Neural cell (in vitro differentiated cells): ENCODE measurements around the gene GART. TPM values are rescaled to one million over a fixed set of nuclear protein-coding genes. Genes with fewer than 3 reads are reported as not detected.

Experiments used
- H2AFZ ChIP-seq: fragments of 200-600, 300-800 bp; sonication (generic), shearing (Covaris generic); 2 replicates; pipeline ENCODE4 v1.6.0; 2014; ENCODE audit warnings: low read depth, mild to moderate bottlenecking, antibody characterized with exemption, low read length, moderate library complexity
- H3F3A ChIP-seq: fragments of 200-600 bp; shearing (Covaris generic); 2 replicates; pipeline ENCODE4 v1.6.1; 2016; ENCODE audit warnings: mild to moderate bottlenecking, moderate library complexity, mixed read lengths, antibody characterized with exemption, low read length; ENCODE audit not compliant: insufficient read depth, poor library complexity, severe bottlenecking
- H3K27ac ChIP-seq: fragments of 200-600, 300-800 bp; sonication (generic), shearing (Covaris generic); 2 replicates; pipeline ENCODE4 v1.5.1; 2014; ENCODE audit warnings: mild to moderate bottlenecking, low read length, moderate library complexity
- H3K27me3 ChIP-seq: fragments of 300-800, 200-600 bp; sonication (generic), shearing (Covaris generic); 2 replicates; pipeline ENCODE4 v1.6.0; 2014; ENCODE audit warnings: mild to moderate bottlenecking, low read depth, low read length, moderate library complexity; ENCODE audit not compliant: insufficient read depth
- H3K36me3 ChIP-seq: fragments of 300-800, 200-600 bp; sonication (generic), shearing (Covaris generic); 2 replicates; pipeline ENCODE4 v1.5.1; 2014; ENCODE audit warnings: mild to moderate bottlenecking, antibody characterized with exemption, low read length, moderate library complexity; ENCODE audit not compliant: insufficient read depth
- H3K4me2 ChIP-seq: fragments of 300-800, 200-600 bp; sonication (generic), shearing (Covaris generic); 2 replicates; pipeline ENCODE4 v1.6.0; 2014; ENCODE audit warnings: mild to moderate bottlenecking, low read length
- H3K4me3 ChIP-seq: fragments of 300-800, 200-600 bp; sonication (generic), shearing (Covaris generic); 2 replicates; pipeline ENCODE4 v1.5.1; 2014; ENCODE audit warnings: mild to moderate bottlenecking, low read length, moderate library complexity
- H3K79me2 ChIP-seq: fragments of 200-600 bp; shearing (Covaris generic); replicated peaks from 2 replicates; pipeline ENCODE4 v1.6.0; 2014; ENCODE audit warnings: mild to moderate bottlenecking, low read length, moderate library complexity; ENCODE audit not compliant: insufficient read depth
- H3K9ac ChIP-seq: fragments of 300-800, 200-600 bp; sonication (generic), shearing (Covaris generic); 2 replicates; pipeline ENCODE4 v1.6.1; 2016; ENCODE audit warnings: mild to moderate bottlenecking, low read length, mixed read lengths
- H3K9me2 ChIP-seq: fragments of 200-600 bp; shearing (Covaris generic); 2 replicates; pipeline ENCODE4 v1.6.1; 2016; ENCODE audit warnings: mild to moderate bottlenecking, low read length, mixed read lengths; ENCODE audit not compliant: insufficient read depth
- H3K9me3 ChIP-seq: fragments of 200-600, 300-800 bp; sonication (generic), shearing (Covaris generic); 2 replicates; pipeline ENCODE4 v1.6.1; 2016; ENCODE audit warnings: mild to moderate bottlenecking, mixed run types, low read length, moderate library complexity, mixed read lengths
- H4K20me1 ChIP-seq: fragments of 200-600 bp; shearing (Covaris generic); 2 replicates; pipeline ENCODE4 v1.6.1; 2016; ENCODE audit warnings: mild to moderate bottlenecking, mixed run types; ENCODE audit not compliant: insufficient read depth
- EP300 ChIP-seq: fragments of 450-650 bp; conservative IDR thresholded peaks from 2 replicates; pipeline ENCODE4 v1.6.1; 2014; ENCODE audit warnings: antibody characterized with exemption, mild to moderate bottlenecking, moderate library complexity; ENCODE audit not compliant: poor library complexity, severe bottlenecking
- EZH2 ChIP-seq: fragments of 200-600, 300-800 bp; shearing (Covaris generic), sonication (generic); IDR thresholded peaks from 2 replicates; pipeline ENCODE4 v1.6.1; 2014; ENCODE audit warnings: antibody characterized with exemption, low read length, borderline replicate concordance, mild to moderate bottlenecking; ENCODE audit not compliant: insufficient read depth, poor library complexity, severe bottlenecking
- MXI1 ChIP-seq: fragments of 450-650 bp; conservative IDR thresholded peaks from 2 replicates; pipeline ENCODE4 v1.6.1; 2014; ENCODE audit warnings: antibody characterized with exemption, mild to moderate bottlenecking; ENCODE audit not compliant: poor library complexity, severe bottlenecking
- POLR2AphosphoS5 ChIP-seq: IDR thresholded peaks from 2 replicates; pipeline ENCODE4 v1.6.1; 2012
- RAD21 ChIP-seq: fragments of 450-650 bp; conservative IDR thresholded peaks from 2 replicates; pipeline ENCODE4 v1.6.1; 2014; ENCODE audit warnings: antibody characterized with exemption, mild to moderate bottlenecking, moderate library complexity
- SMC3 ChIP-seq: fragments of 450-650 bp; conservative IDR thresholded peaks from 2 replicates; pipeline ENCODE4 v1.6.1; 2014; ENCODE audit warnings: antibody characterized with exemption, mild to moderate bottlenecking, moderate library complexity; ENCODE audit not compliant: poor library complexity
- TAF1 ChIP-seq: IDR thresholded peaks from 2 replicates; pipeline ENCODE4 v1.6.1; 2012; ENCODE audit warnings: low read depth
- polyA plus RNA-seq: library from polyadenylated mRNA; depleted of rRNA; stranded (reverse); fragments of >200 nt; gene quantifications from 2 replicates; pipeline ENCODE4 v1.2.3, GENCODE V29; 2014
- TF ChIP-seq, protein P1 (sequence below): fragments of 450-650 bp; IDR thresholded peaks from 2 replicates; pipeline ENCODE4 v1.5.1; 2014; ENCODE audit warnings: antibody characterized with exemption, mild to moderate bottlenecking, moderate library complexity; ENCODE audit not compliant: poor library complexity, severe bottlenecking
- TF ChIP-seq, protein P2 (sequence below): IDR thresholded peaks from 2 replicates; pipeline ENCODE4 v1.6.1; 2012; ENCODE audit warnings: borderline replicate concordance

GART gene
- polyA plus RNA-seq, 1 donor from 2014 or later, result 87.5 TPM

DNA sequence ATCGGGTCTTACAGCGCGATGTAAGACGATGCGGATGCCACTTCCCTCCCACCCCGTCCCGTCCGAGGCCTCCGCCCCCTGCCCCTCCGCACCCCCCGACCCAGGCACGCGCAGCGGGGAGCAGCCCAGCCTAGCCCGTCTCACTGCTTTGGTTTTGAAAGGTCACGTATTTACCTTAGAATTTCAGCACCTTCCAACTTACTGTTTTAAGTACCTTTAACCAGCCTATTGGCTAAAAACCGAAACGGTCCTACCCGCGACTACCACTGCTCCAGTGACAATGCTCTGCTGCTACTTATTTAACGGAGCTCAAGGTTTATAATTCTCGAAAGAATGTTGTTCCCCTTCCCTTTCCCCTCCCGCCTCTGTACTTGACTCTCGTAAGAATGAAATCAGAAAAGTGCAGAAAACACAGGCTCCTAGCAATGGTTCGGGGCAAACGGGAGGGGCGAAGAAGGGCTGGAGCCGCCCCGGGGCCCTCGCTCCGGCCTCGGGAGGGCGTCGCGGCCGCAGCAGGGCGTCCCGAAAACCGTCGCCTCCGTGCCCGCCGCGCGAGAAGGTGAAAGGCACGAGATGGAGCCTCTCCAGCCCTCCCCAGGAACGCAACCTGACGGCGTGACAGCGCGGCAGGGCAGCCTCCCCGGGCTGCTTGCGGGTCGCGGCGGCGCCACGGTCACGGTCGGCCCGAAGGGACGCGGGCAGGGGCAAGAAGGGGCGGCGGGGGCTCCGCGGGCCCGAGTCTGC lies 62.8 kb downstream of the GART start:
- TF ChIP-seq TAF1 (no peak), EP300 (no peak), SMC3 (peak; percentile 13), RAD21 (no peak), POLR2AphosphoS5 (no peak)
- TF ChIP-seq, protein P1, sequence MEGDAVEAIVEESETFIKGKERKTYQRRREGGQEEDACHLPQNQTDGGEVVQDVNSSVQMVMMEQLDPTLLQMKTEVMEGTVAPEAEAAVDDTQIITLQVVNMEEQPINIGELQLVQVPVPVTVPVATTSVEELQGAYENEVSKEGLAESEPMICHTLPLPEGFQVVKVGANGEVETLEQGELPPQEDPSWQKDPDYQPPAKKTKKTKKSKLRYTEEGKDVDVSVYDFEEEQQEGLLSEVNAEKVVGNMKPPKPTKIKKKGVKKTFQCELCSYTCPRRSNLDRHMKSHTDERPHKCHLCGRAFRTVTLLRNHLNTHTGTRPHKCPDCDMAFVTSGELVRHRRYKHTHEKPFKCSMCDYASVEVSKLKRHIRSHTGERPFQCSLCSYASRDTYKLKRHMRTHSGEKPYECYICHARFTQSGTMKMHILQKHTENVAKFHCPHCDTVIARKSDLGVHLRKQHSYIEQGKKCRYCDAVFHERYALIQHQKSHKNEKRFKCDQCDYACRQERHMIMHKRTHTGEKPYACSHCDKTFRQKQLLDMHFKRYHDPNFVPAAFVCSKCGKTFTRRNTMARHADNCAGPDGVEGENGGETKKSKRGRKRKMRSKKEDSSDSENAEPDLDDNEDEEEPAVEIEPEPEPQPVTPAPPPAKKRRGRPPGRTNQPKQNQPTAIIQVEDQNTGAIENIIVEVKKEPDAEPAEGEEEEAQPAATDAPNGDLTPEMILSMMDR, result peak; percentile 16
- TF ChIP-seq, protein P2, sequence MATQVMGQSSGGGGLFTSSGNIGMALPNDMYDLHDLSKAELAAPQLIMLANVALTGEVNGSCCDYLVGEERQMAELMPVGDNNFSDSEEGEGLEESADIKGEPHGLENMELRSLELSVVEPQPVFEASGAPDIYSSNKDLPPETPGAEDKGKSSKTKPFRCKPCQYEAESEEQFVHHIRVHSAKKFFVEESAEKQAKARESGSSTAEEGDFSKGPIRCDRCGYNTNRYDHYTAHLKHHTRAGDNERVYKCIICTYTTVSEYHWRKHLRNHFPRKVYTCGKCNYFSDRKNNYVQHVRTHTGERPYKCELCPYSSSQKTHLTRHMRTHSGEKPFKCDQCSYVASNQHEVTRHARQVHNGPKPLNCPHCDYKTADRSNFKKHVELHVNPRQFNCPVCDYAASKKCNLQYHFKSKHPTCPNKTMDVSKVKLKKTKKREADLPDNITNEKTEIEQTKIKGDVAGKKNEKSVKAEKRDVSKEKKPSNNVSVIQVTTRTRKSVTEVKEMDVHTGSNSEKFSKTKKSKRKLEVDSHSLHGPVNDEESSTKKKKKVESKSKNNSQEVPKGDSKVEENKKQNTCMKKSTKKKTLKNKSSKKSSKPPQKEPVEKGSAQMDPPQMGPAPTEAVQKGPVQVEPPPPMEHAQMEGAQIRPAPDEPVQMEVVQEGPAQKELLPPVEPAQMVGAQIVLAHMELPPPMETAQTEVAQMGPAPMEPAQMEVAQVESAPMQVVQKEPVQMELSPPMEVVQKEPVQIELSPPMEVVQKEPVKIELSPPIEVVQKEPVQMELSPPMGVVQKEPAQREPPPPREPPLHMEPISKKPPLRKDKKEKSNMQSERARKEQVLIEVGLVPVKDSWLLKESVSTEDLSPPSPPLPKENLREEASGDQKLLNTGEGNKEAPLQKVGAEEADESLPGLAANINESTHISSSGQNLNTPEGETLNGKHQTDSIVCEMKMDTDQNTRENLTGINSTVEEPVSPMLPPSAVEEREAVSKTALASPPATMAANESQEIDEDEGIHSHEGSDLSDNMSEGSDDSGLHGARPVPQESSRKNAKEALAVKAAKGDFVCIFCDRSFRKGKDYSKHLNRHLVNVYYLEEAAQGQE, result peak; percentile 34
- H3K36me3 ChIP-seq, result no peaks in the 10 kb centered on the region

DNA sequence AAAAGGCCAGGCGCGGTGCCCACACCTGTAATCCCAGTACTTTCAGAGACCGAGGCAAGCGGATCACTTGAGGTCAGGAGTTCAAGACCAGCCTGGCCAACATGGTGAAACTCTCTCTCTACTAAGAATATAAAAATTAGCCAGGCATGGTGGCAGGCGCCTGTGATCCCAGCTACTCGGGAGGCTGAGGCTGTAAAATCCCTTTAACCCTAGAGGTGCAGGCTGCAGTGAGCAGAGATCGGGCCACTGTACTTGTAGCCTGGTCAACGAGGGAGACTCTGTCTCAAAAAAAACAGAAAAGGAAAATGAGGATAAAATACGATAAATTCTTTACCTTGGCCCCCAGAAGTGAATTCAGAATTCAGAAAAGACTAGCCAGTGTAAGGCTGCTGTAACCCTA lies 63.7 kb downstream of the GART start:
- Histone ChIP-seq H3K9ac (peak overlapping the region; percentile 71), H3K79me2 (peaks cover 16% of the 10 kb centered on the region), H3K9me3 (no peaks in the 10 kb centered on the region), H3K4me3 (peak overlapping the region; percentile 94), H3K4me2 (peak overlapping the region; percentile 95), H3K27ac (no peak overlapping the region), H2AFZ (no peak overlapping the region), H4K20me1 (no peaks in the 10 kb centered on the region), H3K27me3 (no peaks in the 10 kb centered on the region), H3F3A (no peaks in the 10 kb centered on the region), H3K36me3 (no peaks in the 10 kb centered on the region), H3K9me2 (no peaks in the 10 kb centered on the region)
- no peak for TF ChIP-seq EP300

More for the DNA sequence above, 62.8 kb downstream of the GART start:
- H3F3A ChIP-seq, result no peaks in the 10 kb centered on the region
- H3K9ac ChIP-seq, result peak overlapping the region; percentile 71
- H3K4me2 ChIP-seq, result peak overlapping the region; percentile 95
- H3K27ac ChIP-seq, result peak overlapping the region; percentile 68
- no peaks in the 10 kb centered on the region for H3K9me3 ChIP-seq
- H2AFZ ChIP-seq, result peak overlapping the region; percentile 36
- no peaks in the 10 kb centered on the region for H3K27me3 ChIP-seq
- H3K4me3 ChIP-seq, result peak overlapping the region; percentile 94
- H3K9me2 ChIP-seq, result no peaks in the 10 kb centered on the region
- peaks cover 11% of the 10 kb centered on the region for H3K79me2 ChIP-seq
- no peaks in the 10 kb centered on the region for H4K20me1 ChIP-seq

DNA sequence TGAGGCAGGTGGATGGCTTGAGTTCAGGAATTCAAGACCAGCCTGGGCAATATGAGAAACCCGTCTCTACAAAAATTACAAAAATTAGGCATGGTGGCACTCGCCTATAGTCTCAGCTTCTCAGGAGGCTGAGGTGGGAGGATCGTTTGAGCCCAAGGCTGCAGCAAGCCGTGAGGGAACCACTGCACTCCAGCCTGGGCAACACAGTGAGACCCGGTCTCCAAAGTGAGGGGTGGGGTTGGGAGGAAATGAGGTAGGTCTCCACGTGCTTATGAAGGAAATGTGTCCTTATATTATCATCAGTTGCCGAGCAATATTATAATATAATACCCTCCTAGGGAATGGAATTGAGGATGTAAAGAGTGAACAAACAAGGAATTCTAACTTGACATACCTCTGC lies 64.9 kb downstream of the GART start:
- no peaks in the 10 kb centered on the region for H4K20me1 ChIP-seq
- no peak overlapping the region for H3K4me3 ChIP-seq
- H3K36me3 ChIP-seq, result no peaks in the 10 kb centered on the region
- no peak overlapping the region for H3K27ac ChIP-seq
- no peak overlapping the region for H3K4me2 ChIP-seq
- H3K27me3 ChIP-seq, result no peaks in the 10 kb centered on the region
- no peaks in the 10 kb centered on the region for H3F3A ChIP-seq
- H3K79me2 ChIP-seq, result peaks cover 20% of the 10 kb centered on the region
- TF ChIP-seq SMC3 (no peak), EZH2 (no peak), EP300 (no peak), TAF1 (no peak), RAD21 (no peak), POLR2AphosphoS5 (no peak), MXI1 (no peak)
- TF ChIP-seq, protein P1, result no peak
- TF ChIP-seq, protein P2, result no peak
- H3K9me2 ChIP-seq, result no peaks in the 10 kb centered on the region
- H3K9me3 ChIP-seq, result no peaks in the 10 kb centered on the region
- H3K9ac ChIP-seq, result no peak overlapping the region
- H2AFZ ChIP-seq, result no peak overlapping the region
